ENCODE measurements around the gene KRTAP15-1.

Gene KRTAP15-1, protein sequence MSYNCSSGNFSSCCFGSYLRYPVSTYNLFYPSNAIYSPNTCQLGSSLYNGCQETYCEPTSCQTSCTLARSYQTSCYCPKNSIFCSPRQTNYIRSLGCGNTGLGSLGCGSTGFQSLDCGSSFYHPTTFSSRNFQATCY

DNA sequence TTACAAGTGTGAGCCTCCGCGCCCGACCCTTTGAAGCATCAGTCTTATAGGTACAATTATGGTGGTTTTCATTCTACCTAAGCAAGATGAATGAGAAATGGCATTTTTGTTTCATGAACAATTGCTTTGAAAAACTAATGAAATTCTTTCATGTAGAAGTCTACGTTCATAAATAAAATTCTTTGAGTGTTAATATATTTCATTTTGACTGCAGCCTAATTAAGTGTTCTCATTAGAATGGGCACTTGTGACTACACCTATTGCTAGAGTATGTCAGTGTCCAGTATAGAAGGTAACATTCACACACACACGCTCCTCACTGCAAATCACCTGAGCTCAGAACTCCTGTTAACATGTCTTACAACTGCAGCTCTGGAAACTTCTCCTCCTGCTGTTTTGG is at the start of gene KRTAP15-1:
TSS of gene KRTAP15-1 (plus strand) at position 301 of the 400 bp plus-strand sequence. CDS start at position 354, 53 bp downstream.
- no peak for DNase-seq

DNA sequence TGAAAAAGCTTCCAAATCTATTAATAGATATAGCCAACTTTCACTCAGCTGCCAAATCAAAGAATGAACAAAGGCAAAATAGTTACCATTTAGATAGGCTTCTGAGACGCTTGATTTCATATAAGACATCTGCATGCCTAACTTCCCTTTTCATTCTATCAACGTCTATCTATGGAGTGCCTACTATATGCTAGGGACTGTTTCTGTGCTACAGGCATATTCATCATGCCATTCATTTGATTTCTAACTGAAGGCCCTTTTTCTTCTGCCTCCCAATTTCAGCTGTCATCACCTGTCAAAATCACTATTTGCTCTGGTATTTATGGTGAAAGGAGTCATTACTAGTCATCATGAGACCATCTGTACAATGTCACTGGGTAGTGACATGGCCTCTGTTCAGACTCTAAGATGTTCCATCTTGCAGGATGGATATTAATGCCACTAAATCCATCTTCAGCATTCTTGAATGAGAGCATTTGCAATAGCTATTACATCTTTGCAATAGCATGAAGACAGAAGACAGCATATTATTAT is 48.5 kb upstream of the KRTAP15-1 start:
- DNase-seq, result no peak

DNA sequence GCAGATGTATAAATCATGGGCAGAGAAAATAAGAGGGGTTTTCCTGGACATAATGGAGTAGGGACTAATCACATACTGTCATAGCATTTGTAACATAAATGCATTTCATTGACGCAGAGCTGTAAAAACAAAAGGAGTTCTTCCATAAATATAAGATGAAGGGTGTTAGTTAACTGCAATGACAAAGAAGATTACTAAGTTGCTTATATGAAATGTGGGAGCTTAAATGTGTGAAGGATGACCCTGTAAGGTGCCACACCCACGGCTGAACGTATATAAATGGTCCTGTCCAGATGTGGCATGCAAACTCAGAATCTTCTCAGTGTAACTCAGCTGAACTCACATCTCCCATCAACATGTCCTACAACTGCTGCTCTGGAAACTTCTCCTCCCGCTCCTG is 44.3 kb upstream of the KRTAP15-1 start, which contains the start of gene KRTAP13-1:
TSS of gene KRTAP13-1 (plus strand) at position 301 of the 400 bp plus-strand sequence. CDS start at position 357, 56 bp downstream.
- no peak for DNase-seq

DNA sequence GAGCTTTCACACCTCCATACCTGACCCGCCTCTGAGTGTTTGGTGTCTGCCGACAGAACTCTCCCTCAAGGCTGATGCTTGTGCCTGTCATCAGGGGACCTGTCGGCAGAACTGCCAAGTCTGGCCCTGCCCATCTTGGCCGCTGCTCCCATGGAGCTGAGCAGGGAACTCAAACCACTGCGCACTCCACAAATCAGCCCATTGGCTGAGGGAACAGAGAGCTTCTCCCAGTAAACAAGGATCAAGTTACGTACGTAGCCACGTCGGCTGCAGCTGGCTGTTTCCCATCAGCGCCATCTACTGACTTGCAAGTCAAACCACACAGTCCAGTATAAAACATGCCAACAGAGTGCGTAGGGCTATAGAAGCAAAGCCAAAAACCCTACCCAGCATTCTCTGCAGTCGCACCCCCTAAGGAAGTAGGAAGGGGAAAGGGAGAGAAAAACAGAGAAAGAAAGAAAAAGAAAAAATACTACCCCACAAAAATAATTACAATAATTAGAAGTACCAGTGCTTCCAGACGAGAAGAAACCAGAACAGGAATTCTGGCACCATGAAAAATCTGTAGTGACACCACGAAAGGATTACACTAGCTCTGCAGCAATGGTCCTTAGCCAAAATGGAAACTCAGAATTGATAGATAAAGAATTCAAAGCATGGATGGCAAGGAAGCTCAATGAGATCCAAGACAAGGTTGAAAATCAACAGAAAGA is 31.1 kb upstream of the KRTAP15-1 start:
- DNase-seq, result no peak

DNA sequence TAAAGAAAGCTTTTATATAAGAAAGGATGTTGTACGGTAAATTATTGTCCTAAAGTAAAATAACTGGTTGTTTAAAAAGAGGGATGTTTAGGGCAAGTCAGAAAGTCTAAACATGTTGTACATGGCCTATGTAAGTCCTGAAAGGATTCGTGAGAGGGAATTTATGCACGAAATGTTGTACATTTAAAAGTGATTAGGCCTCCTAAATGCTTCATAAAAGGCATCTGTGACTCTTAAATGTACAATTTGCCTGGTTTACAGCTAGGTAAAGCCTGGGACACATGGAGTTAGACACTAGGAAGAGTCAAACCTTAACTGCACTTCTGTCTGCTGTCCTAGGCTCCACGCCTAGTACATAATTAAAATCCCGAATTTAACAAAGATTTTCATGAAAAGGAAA is 24.1 kb upstream of the KRTAP15-1 start:
- DNase-seq, result no peak

DNA sequence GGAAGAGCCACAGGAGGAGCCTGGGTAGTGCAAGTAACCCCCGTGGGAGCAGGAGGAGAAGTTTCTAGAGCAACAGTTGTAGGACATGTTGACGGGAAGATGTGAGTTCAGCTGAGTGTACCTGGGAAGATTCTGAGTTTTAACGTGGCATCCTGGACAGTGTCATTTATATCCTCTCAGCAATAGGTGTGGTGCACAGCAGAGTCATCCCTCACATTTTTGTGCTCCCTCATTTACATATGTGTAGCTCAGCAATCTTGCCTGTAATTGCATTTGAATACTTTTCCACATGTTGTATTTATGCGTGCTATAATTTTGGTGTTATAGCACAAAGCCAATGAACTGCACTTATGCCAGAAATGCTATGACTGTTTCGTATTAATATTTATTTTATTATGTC is 14.2 kb upstream of the KRTAP15-1 start, which contains the start of gene KRTAP13-3:
TSS of gene KRTAP13-3 (minus strand) at position 101 of the 400 bp plus-strand sequence. CDS start at position 87, 14 bp downstream.
- no peak for DNase-seq

DNA sequence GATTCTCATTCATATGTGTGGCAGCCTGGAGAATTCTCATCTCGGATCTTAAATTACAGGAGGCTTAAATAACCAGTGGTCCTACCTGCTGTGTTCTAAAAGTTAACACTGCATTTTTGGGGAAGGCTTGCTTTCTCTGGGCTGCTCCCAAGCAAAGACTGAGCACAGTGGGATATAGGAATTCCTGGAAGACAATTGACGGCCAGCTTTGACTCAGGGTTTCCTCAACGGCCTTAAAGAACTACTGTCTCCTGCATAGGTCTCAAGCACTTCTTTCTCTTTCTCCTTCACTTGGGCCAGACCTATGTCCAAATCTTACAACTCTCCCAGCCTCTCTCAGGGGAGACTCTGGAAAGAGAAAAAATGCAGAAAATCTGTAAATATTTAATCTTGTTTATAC is 13.3 kb upstream of the KRTAP15-1 start:
- no peak for DNase-seq

DNA sequence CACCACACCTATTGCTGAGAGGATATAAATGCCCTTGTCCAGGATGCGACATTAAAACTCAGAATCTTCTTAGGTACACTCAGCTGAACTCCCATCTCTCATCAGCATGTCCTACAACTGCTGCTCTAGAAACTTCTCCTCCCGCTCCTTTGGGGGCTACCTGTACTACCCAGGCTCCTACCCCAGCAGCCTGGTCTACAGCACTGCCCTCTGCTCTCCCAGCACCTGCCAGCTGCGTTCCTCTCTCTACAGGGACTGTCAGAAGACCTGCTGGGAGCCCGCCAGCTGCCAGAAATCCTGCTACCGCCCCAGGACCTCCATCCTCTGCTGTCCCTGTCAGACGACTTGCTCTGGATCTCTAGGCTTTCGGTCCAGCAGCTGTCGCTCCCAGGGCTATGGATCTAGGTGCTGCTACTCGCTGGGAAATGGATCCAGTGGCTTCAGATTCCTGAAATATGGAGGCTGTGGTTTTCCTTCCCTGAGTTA is 9.9 kb upstream of the KRTAP15-1 start, which contains the start of gene KRTAP13-4:
TSS of gene KRTAP13-4 (plus strand) at position 51 of the 486 bp plus-strand sequence. CDS start at position 107, 56 bp downstream.
- DNase-seq, result no peak

DNA sequence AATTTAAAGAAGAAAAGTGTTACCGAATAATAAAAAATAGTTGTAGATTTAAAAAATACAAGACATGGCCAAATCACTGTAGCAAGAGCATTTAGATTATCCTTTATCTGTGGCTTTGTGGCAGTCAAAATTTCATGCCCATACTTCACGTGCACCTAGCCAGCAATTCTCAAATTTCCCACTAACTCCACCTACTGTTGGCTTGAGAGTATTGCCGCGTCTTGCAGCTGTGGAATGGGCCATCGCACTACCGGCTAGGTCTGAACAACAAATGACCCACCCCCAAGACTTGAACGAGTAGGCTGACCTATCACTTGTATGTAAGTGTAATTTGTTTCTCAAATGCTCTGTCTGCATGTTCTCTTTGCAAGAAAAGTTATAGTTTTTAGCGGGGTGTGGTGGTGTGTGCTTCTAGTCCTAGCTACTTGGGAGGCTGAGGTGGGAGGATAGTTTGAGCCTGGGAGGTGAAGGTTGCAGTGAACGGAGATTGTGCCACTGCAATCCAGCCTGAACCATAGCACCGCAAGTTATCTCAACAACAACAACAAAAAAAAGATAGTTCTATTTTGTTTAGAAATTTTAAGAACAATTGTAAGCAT is 5.9 kb upstream of the KRTAP15-1 start:
- no peak for DNase-seq

DNA sequence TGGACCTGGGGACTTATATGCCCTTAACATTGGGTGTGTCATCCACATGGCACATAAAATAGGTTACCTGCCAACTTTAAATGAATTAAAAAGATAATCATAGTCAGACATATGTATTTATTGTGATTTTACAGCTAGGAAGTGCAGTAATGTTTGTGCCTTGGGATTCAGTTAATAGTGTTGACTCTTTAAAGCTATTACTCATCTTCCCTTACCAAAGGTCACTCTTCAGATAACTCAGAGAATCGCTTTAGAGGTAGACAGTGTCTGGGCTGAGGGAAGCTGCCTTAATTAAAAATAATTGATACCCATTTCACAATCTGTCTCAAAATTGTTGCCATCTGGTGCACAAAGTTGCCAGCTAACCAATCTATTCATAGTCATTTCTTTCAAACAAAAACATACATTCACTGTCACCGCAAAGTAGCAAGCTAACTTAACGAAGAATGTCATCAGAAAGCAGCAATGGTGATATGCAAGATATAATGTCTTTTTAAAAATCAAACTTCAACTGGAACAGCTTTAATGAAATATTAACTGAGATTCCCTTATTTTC is 3.0 kb upstream of the KRTAP15-1 start:
- no peak for DNase-seq

DNA sequence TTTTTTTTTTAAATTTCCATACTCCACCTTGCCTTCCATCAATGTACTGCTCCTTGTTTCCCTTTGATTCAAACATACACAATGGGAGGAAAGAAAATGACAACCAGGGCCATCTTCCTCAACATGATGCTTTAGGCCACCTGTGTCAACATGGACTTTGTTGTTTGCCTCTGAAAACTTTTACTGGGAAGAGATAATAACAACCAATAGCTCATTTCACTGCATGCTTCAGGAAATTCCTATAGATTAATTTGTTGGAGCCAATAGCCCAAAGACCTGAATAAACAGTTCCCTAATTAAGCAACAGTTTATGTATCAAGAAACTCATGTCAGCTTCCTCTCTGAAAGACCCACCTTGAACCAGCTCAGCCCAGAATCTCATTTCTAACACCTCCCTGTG is 3.2 kb downstream of the KRTAP15-1 start:
- DNase-seq, result no peak

DNA sequence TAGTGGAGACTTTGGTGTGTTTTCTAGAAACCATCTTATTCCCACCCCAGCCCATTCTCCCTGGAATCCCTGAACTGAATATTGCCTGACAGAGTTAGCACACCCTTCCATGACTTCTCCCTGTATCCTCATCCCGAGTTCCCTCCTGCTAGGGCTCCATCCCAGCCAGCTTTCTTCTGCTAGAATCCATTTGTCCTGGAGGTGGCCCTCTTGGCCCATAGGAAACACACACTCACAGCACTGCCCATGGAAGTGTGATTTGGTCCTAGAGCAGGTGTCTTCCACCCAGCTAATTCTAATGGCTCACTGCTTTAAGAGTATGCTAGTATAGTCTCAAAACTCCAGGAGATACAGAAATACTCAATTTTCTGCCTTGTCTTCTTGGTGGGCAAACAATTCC is 4.1 kb downstream of the KRTAP15-1 start:
- DNase-seq, result no peak

DNA sequence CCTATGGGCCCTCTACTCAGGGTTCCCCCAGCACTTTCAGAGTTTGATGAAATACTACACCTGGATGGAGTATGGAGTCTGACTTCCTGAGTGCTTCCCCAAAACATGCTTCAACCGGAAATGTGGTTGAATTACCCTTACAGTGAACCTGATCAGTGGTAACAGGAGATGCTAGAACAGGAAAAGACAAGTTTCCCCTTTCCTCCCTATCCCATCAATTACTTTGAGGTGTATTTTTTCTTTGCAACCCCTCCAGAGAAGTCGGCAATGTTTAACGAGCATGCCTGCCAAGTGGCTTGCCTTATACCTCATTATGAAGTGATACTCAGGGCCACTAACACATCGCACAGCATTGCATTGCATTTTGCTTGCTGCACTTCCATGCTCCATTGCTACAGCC is 7.0 kb downstream of the KRTAP15-1 start:
- no peak for DNase-seq

DNA sequence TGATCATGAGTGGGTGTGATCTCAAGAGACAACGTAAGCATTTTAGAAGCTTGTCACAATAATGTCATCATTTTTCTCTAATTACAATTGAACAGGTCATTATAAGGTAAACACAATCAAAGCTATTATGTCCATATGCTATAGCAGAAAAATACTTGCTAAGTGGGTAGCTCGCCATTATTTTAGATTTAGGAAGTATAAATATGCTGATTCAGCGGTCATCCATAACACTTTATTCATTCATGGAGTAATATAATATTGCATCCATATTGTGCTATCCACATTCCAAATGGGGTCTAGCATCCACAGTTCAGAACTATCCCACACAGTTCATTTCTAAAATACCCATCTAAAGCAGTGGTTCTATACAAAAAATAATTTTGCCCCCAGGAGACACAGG is 8.4 kb downstream of the KRTAP15-1 start:
- DNase-seq, result no peak

DNA sequence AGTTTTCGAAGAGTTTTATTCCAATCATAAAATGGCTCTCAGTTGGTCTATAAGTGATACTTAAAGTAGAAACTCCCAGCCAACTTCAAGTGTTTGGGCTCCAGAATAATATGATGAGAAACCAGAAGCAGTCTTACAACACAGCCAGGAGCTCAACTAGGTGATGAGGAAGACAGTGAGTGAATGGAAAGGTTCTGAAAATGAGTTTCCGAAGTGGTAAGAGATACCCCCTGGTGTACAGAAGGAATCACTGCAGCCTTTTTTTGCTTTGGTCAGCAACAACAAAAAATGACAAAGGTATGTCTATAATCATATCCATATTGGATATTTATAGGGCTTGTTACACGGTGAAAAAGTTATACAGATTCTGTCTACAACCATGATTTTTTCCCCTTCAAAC is 23.6 kb downstream of the KRTAP15-1 start:
- no peak for DNase-seq

DNA sequence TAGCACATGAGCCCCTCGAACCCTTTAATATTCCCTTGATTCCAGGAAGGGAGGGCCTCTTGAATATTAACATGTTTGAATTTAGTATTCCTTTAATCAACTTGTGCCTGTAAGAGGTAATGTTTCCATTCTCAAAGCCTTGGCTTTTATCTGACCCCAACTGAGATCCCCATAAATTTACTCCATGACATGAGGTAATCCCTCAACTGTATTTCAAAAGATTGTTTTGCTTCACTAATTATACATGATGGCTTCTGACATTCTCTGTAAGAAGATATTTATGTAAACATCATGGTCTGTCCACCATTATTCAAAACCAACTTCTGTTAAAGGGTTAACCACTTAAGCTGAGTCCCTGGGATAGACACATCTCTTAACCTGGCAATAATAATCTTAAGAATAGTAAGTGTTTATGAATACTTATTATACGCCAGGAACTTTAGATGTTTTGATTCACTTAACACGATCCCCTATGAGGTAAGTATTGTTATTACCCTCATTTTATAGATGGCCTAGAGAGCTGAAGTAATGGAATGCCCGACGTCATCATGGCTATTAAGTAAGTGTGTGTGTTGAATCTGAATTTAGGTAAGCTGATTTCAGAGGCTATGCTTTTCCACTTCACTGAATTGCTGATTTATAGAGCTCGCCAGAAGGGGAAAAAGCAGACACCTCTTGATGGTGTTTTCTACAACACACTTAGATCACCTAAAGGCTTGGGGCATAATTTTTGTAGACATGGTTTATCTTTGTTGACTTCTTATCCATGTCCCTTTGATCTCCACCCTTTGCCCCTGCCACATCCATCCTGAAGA is 29.0 kb downstream of the KRTAP15-1 start:
- no peak for DNase-seq

DNA sequence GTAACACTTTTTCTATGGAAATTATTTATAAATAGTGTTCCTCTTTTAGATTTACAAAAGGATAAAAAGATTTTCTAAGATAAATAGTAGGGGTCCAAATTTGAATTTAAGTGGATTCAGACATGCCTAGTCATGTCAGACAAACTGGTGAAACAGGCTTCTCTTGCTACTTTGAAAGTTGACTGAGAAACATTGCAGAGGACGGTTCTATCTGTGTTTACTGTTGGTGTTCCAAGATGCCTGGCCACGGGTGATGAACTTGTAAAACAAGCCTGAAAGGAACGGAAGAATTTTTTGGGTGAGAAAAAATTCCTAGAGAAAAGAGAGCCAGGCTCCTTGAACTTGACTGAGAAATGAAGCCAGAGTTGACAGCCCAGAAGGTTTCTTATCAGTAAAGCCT is 37.9 kb downstream of the KRTAP15-1 start:
- no peak for DNase-seq

DNA sequence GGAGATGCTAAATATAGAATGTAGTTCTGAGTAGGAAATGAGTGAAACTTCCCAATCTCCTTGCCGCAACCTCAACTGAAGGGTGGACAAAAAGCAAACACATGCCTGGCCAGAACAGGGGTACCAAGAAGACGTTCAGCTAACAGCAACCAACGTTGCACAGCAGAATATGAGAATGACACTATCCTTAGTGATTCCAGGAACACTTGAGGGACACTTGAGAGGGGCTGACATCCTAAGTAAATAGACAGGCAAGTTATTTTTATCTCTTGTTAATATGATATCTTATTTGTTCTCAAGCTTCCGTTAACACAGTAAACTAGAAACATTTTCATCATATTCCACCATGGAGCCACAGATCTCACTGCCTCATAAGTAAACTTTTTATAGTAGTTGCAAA is 39.2 kb downstream of the KRTAP15-1 start:
- no peak for DNase-seq

DNA sequence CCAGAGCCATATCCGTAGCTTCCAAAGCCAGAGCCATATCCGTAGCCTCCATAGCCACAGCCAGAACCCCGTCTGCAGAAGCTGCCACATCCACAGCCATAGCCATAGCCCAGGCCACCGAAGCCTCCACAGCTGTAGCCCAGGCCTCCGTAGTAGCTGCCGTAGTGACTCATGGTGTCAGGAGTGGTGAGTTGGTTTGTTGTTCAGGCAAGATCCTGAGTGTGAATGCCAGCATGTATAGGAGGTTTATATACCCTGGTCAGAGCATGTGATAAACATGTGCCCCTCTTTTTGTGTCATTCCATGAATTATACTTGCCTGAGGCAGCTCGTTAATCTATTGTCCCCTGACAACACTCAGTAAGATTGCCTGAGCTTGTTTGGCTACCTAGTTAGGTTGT is 40.1 kb downstream of the KRTAP15-1 start, which contains the start of gene KRTAP19-1:
TSS of gene KRTAP19-1 (minus strand) at position 223 of the 400 bp plus-strand sequence. CDS start at position 173, 50 bp downstream.
- DNase-seq, result no peak

DNA sequence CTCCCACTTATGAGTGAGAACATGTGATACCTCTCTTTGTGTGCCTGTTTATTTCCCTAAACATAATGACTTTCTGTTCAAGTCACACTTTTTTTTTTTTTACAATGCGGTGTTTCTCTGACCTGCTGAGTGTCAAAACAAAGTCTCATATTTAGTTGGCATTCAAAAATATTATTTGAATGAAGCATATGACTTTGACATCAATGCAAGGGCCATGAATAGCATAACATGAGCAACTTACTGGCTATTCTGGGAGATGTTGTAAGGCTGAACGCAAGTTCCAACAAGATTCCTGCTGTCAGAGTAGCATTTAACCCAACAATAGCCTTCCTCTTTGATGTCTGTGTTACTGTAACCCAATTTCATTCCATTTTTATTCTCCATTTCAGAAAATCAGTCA is 42.1 kb downstream of the KRTAP15-1 start:
- no peak for DNase-seq

DNA sequence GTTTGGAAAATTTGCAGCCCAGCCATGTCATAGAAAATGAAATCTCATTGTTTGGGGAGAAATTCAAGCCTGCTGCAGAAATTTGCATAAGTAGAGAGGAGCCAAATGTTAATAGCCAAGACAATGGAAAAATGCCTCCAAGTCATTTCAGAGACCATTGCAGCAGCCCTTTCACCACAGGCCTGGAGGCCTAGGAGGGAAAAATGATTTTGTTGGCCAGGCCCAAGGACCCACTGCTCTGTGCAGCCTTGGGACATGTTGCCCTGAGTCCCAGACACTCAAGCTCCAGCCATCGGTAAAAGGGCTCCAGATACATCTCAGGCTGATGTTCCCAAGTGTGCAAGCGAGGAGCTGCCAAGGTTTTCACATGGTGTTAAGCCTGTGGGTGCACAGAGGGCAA is 46.1 kb downstream of the KRTAP15-1 start:
- no peak for DNase-seq

DNA sequence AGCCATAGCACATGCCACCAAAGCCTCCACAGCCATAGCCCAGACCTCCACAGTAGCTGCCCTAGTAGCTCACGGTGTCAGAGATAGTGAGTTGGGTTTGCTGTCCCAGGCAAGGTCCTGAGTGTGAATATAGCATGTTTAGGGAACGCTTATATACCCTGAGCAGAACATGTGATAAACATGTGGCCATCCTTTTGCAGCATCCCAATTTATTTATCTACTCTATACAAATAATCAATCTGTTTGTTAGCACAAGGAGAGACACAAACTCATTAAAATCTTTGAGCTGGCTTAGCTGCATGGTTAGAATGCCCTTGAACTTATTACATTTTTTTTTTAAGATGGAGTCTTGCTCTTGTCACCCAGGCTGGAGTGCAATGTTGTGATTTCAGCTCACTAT is 47.3 kb downstream of the KRTAP15-1 start, which contains the start of gene KRTAP19-2:
TSS of gene KRTAP19-2 (minus strand) at position 101 of the 400 bp plus-strand sequence. CDS start at position 13, 88 bp downstream.
- DNase-seq, result no peak
